ENCODE results near the gene MMP2.
A peak's percentile ranks its signal among the peaks of the same experiment; 100 is the strongest.

Gene MMP2

DNA sequence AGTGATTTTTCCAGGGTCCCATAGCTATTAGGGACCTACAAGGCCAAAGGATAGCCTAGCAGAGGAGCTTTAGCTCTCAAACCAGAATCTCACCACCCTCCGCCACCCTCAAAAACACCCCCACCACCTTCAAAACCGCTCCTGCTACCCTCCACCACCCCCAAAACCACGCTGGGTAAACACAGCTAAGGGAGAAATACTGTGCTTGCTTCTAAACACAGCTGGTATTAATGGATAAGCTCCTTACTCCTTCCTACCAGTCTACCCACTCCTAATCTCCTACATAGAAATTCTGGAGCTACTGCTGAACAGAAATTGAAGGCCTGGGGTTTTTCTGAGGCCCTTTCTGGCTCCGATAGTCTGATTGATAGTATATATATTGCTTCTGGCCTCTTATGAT, 27.7 kb downstream of the MMP2 start:
- TF ChIP-seq, protein P1, sequence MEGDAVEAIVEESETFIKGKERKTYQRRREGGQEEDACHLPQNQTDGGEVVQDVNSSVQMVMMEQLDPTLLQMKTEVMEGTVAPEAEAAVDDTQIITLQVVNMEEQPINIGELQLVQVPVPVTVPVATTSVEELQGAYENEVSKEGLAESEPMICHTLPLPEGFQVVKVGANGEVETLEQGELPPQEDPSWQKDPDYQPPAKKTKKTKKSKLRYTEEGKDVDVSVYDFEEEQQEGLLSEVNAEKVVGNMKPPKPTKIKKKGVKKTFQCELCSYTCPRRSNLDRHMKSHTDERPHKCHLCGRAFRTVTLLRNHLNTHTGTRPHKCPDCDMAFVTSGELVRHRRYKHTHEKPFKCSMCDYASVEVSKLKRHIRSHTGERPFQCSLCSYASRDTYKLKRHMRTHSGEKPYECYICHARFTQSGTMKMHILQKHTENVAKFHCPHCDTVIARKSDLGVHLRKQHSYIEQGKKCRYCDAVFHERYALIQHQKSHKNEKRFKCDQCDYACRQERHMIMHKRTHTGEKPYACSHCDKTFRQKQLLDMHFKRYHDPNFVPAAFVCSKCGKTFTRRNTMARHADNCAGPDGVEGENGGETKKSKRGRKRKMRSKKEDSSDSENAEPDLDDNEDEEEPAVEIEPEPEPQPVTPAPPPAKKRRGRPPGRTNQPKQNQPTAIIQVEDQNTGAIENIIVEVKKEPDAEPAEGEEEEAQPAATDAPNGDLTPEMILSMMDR (IDR thresholded peaks at IDR 0.05; ENCODE audit: borderline replicate concordance, control extremely low read depth, extremely low read depth, insufficient read depth, missing control alignments): no peak
- in situ Hi-C loops (cut with MboI; ENCODE audit: low sequenced_read_pairs, unreplicated experiment): no loop called here
- peak; percentile 7 for DNase-seq (ENCODE audit: low spot score)

DNA sequence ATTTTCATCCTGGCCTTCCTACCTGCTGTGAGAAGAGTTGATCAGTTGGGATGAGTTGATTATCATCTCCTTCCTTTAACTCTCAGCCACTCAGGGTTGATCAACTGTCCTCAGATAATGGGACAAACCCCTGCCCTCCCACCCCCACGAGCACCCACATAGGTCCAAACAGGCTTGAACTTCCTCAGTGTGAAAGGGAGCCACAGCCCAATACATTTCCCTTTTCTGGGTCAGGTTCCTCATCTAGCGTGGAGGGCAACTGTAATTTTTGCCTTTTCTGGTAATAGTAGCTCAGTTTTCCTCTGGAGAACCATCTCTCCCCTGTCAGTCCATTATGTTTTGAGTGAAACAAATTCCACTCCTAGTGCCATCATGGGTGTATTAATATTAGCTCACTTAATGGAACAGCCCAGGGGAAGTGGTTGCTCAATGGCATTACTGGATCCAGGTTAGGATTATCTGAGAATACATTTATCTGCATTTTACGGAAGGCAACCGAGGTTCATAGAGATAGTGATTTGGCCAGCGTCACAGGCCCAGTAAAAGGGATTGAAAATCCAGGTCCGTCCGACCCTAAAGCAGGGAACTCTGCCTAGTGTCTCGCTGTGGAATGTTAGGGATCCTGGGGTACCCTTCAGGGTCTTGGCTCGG, 29.4 kb downstream of the MMP2 start:
- DNase-seq (ENCODE audit: low spot score): peak; percentile 5
- TF ChIP-seq, protein P1 (IDR thresholded peaks at IDR 0.05; ENCODE audit: borderline replicate concordance, control extremely low read depth, extremely low read depth, insufficient read depth, missing control alignments): no peak
- in situ Hi-C loops (cut with MboI; ENCODE audit: low sequenced_read_pairs, unreplicated experiment): no loop called here

GRCh38 chr16:55508941-55509931, 30.2 kb downstream of the MMP2 start, which contains the start of gene LPCAT2:
TSS of gene LPCAT2 (plus strand) at chr16:55509072. CDS start at chr16:55509182, 110 bp downstream.
- peak; percentile 50 for DNase-seq (ENCODE audit: low spot score)
- TF ChIP-seq, protein P1 (IDR thresholded peaks at IDR 0.05; ENCODE audit: borderline replicate concordance, control extremely low read depth, extremely low read depth, insufficient read depth, missing control alignments): no peak

GRCh38 chr16:55510185-55510805, 31.3 kb downstream of the MMP2 start:
- DNase-seq (ENCODE audit: low spot score): no peak
- in situ Hi-C loops (cut with MboI; ENCODE audit: low sequenced_read_pairs, unreplicated experiment): no loop called here
- TF ChIP-seq, protein P1 (IDR thresholded peaks at IDR 0.05; ENCODE audit: borderline replicate concordance, control extremely low read depth, extremely low read depth, insufficient read depth, missing control alignments): no peak

More at GRCh38 chr16:55508941-55509931, 30.2 kb downstream of the MMP2 start, which contains the start of gene LPCAT2:
- in situ Hi-C loops (cut with MboI; ENCODE audit: low sequenced_read_pairs, unreplicated experiment): no loop called here

- in situ Hi-C loops (cut with MboI; ENCODE audit: low sequenced_read_pairs, unreplicated experiment): no loop called here
- TF ChIP-seq, protein P1 (IDR thresholded peaks at IDR 0.05; ENCODE audit: borderline replicate concordance, control extremely low read depth, extremely low read depth, insufficient read depth, missing control alignments): no peak
- no peak for DNase-seq (ENCODE audit: low spot score)
Measured at GRCh38 chr16:55512941-55513340, 33.9 kb downstream of the MMP2 start.

DNA sequence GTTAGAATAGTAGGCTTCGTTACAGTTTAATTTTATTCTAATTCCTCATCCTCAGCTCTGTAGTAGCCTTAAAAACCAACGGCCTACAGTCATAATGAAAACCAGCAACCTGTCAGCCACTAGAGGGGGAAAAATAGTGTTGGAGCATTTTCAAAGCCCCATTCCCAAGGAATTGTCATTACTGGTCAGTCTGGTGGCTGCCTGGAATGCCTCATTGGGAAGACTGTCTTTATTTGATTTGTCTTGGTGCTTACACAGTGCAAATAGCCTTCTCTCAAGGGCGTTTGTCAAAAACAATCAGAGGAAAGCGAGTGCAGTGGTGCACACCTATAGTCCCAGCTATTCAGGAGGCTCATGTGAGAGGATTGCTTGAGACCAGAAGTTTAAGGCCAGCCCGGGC, 34.6 kb downstream of the MMP2 start:
- no peak for DNase-seq (ENCODE audit: low spot score)
- TF ChIP-seq, protein P1 (IDR thresholded peaks at IDR 0.05; ENCODE audit: borderline replicate concordance, control extremely low read depth, extremely low read depth, insufficient read depth, missing control alignments): no peak
- in situ Hi-C loops (cut with MboI; ENCODE audit: low sequenced_read_pairs, unreplicated experiment): no loop called here

Data from GM13976 (cell line).